Stimulated activated CD8-positive, alpha-beta memory T cell treated with anti-CD3 and anti-CD28 coated beads, Interleukin-12 subunit alpha, Interleukin-12 subunit beta, amount 100 ng/mL, for 1 hour (primary cell): ENCODE data around the gene SSMEM1.
"Not testable (repeated sequence)": the region's sequence is repeated elsewhere in the genome, so short reads cannot be mapped to it uniquely, and the experiment has no call there.

Source experiments
- DNase-seq: peaks from one replicate; pipeline ENCODE4 v3.0.0-alpha.2; 2020; ENCODE audit warnings: low read depth

SSMEM1 gene

GRCh38 chr7:130210181-130210935 is 2.7 kb downstream of the SSMEM1 start:
- no peak for DNase-seq

GRCh38 chr7:130213828-130214227 is 6.2 kb downstream of the SSMEM1 start:
- DNase-seq, result no peak

DNA sequence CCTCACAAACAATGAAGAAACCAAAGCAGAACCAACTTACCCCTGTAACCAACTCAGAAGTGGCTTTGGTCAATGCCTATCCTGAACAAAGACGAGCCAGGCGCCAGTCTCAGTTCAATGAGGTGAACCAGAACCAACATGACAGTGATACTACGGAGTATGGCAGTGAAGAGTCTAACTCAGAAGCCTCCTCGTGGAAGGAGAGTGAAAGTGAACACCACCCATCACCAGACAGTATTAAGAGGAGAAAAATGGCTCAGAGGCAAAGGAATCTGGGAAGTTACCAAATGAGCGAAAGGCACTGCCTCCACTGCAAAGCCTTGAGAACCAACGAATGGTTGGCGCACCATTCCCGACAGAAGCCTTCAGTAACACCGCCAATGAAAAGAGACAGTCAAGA is 8.4 kb downstream of the SSMEM1 start:
- DNase-seq, result no peak

- DNase-seq, result no peak
Measured at GRCh38 chr7:130216750-130217149, 9.1 kb downstream of the SSMEM1 start.

DNA sequence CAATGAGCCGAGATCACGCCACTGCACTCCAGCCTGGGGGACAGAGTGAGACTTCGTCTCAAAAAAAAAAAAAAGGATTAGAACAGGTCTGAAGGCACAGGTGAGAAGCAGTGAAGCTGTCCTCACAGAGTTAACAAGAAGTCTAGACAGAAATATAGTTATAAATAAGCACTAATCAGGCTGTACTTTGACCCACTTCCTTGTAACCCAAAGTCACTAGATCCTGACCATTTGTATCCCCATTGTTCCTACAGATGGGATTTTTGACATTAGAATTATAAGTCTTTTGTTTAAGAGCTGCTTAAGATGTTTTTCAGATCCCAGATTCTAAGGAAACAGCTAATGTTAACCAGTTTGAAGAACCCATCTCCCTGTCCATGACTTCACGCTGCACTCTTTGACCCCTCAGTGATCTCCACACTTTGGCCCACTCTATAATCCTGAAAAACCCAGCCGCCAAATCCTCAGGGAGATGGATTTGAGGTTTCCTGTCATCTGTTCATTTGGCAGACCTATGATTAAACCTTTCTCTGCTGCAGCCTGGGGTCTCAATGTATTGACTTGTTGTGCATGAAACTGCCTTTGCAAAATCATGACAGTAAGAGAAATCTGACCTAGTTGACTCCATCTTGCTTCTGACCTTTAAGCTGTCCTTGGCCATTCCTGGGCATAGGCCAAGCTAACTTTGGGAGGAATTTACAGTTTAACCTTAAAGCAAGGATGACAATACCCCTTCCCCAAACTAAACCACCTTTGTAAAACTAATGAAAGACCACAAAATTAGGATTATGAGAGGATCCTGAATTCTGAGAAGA is 11.4 kb downstream of the SSMEM1 start:
- DNase-seq, result no peak

- DNase-seq, result no peak
Measured at GRCh38 chr7:130219871-130220270, 12.2 kb downstream of the SSMEM1 start.

GRCh38 chr7:130221746-130222145 is 14.1 kb downstream of the SSMEM1 start:
- DNase-seq, result no peak

GRCh38 chr7:130223646-130224045 is 16.0 kb downstream of the SSMEM1 start:
- no peak for DNase-seq

DNA sequence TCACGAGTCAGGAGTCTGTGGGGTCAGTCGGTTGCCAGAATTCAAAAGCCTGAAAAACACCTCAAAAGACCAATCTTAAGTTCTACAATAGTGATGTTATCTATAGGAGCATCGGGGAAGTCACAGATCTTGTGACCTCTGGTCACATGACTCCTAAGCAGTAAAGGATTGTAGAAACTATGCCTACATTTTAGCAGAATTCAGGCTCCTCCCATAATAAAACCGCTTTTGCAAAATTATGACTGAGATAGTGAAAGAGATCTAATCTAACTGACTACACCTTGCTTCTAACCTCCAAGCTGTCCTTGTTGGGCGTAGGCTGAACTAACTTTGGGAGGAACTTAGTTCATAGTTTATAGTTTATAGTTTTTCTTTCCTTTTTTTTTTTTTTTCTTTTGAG is 16.6 kb downstream of the SSMEM1 start:
- no peak for DNase-seq

GRCh38 chr7:130224923-130225322 is 17.3 kb downstream of the SSMEM1 start:
- not testable (repeated sequence) for DNase-seq

DNA sequence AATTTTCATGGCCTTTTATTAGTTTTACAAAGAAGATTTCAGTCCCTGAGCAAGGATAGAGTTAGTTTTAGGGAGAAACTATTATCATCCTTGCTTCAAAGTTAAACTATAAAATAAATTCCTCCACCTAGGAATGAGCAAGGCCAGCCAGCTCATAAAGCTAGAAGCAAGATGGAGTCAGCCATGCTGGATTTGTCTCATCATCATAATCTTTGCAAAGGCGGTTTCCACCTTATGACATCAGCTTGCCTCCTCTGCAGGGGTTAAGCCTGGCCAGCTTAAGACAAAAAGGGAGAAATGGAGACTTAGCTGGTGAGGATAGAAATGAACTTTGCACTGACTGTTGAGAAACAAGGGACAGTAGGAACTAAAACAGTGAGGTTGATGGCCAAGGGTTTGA is 18.7 kb downstream of the SSMEM1 start:
- no peak for DNase-seq

- no peak for DNase-seq
Measured at GRCh38 chr7:130227883-130228575, 20.4 kb downstream of the SSMEM1 start.

GRCh38 chr7:130228840-130229502 is 21.3 kb downstream of the SSMEM1 start:
- no peak for DNase-seq

DNA sequence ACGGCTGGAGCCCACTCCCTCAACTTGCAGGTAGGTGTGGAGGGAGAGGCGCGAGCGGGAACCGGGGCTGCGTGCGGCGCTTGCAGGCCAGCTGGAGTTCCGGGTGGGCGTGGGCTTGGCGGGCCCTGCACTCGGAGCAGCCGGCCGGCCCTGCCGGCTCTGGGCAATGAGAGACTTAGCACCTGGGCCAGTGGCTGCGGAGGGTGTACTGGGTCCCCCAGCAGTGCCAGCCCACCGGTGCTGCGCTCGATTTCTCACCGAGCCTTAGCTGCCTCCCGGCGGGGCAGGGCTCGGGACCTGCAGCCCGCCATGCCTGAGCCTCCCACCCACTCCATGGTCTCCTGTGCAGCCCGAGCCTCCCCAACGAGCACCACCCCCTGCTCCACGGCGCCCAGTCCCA is 22.3 kb downstream of the SSMEM1 start:
- DNase-seq, result not testable (repeated sequence)

DNA sequence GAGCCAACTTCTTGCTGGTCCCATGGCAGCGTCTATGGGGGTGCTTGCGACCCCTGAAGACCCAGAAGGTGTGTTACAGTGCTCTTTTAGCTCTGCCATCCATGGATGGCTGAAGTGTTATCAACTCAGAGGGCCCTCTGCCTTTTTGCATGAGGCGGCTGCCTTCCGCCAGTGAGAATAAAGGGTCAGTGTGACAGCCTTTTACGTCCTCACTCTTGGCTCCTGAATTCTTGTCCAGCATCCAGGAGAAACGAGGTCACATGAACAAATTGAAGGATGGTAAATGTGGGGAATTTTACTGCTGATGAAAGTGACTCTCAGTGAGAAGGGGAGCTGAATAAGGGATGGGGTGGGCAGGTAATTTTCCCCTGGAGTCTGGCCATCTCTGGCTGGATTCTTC is 24.1 kb downstream of the SSMEM1 start:
- DNase-seq, result no peak

- no peak for DNase-seq
Measured at GRCh38 chr7:130232209-130232608, 24.5 kb downstream of the SSMEM1 start.

- DNase-seq, result no peak
Measured at GRCh38 chr7:130234078-130234477, 26.4 kb downstream of the SSMEM1 start.

GRCh38 chr7:130236361-130236760 is 28.7 kb downstream of the SSMEM1 start:
- DNase-seq, result not testable (repeated sequence)

- DNase-seq, result no peak
Measured at GRCh38 chr7:130240240-130240639, 32.6 kb downstream of the SSMEM1 start.

DNA sequence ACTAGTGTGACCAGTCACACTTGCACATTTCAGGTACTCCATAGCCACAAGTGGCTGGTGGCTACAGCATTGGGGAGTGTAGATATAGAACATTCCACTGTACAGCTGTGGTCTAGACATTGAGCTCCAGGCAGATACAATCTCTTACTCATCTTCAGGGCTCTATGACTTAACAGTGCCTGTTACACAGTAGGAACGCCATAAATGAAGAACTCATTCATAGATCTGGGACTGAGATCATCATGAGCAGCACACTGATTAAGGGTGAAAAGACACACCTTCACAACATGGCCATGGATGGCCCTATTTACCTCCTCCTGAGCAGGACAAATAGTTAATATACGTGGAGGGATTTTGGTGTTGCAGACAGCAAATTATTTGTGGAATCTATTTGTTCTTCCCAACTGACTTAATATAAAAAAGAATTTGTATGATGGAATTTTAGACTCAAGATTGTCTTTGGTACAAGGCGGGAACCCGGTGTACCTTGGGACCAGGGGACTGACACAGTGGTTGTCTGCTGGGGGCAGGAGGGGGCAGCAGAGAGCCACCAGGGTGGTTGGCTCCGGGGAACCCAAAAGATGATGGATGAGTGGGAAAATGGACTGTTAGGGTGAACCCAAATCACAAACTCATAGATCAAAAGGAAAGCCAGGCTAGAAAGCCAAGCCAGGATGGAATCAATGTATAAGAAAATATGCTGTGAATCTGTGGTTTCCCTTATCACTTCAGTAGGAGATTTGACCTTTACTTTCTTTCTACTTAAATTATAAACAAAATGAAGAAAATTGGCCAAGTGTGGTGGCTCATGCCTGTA is 34.7 kb downstream of the SSMEM1 start:
- peak; percentile 41 for DNase-seq

- DNase-seq, result not testable (repeated sequence)
Measured at GRCh38 chr7:130243486-130243885, 35.8 kb downstream of the SSMEM1 start.
